Liver (tissue), 9 donors: ENCODE data around the gene CHRM5. TPM values are rescaled to one million over a fixed set of nuclear protein-coding genes. Genes with fewer than 3 reads are reported as not detected.

Experiments
- DNase-seq: peaks from one replicate; pipeline ENCODE4 v3.0.0-alpha.2; 2017; ENCODE audit warnings: low spot score
- H3K27ac ChIP-seq, 2 donors: one replicate each; pipeline ENCODE4 v1.7.0; 2013; ENCODE audit warnings: inconsistent platforms in 2 of 2, low read length in 2 of 2, control low read depth in 1 of 2, low read depth in 1 of 2, mild to moderate bottlenecking in 1 of 2
- H3K27me3 ChIP-seq, 4 donors: one replicate each; pipeline versions ENCODE4 v1.6.1 to v1.7.0; 2013; ENCODE audit warnings: low read length in 3 of 4, inconsistent platforms in 1 of 4, mild to moderate bottlenecking in 1 of 4, moderate library complexity in 1 of 4; ENCODE audit not compliant: control insufficient read depth in 4 of 4, insufficient read depth in 4 of 4
- H3K36me3 ChIP-seq, 4 donors: one replicate each; pipeline versions ENCODE4 v1.6.1 to v1.7.0; 2013; ENCODE audit warnings: low read length in 3 of 4, mild to moderate bottlenecking in 3 of 4, low read depth in 1 of 4, moderate library complexity in 1 of 4; ENCODE audit not compliant: control insufficient read depth in 4 of 4, insufficient read depth in 3 of 4
- H3K4me1 ChIP-seq, 4 donors: one replicate each; pipeline versions ENCODE4 v1.6.1 to v1.7.0; 2013; ENCODE audit warnings: low read length in 3 of 4, mild to moderate bottlenecking in 3 of 4, moderate library complexity in 1 of 4; ENCODE audit not compliant: control insufficient read depth in 4 of 4, insufficient read depth in 4 of 4
- H3K4me3 ChIP-seq, 3 donors: one replicate each; pipeline versions ENCODE4 v1.6.1 to v1.7.0; 2013; ENCODE audit warnings: low read length in 3 of 3, control low read depth in 1 of 3, low read depth in 1 of 3, mild to moderate bottlenecking in 1 of 3
- H3K9ac ChIP-seq, 2 donors: one replicate each; pipeline ENCODE4 v1.7.0; 2013; ENCODE audit warnings: low read length in 2 of 2, mild to moderate bottlenecking in 2 of 2, moderate library complexity in 2 of 2, control low read depth in 1 of 2, low read depth in 1 of 2
- H3K9me3 ChIP-seq, 4 donors: one replicate each; pipeline versions ENCODE4 v1.6.1 to v1.7.0; 2013; ENCODE audit warnings: low read length in 3 of 4; ENCODE audit not compliant: control insufficient read depth in 4 of 4
- EGR1 ChIP-seq, 2 donors: IDR thresholded peaks; 2 replicates each; pipeline ENCODE4 v1.6.1; 2016 to 2018; ENCODE audit warnings: antibody characterized with exemption in 2 of 2, low read depth in 2 of 2
- FOXA1 ChIP-seq: IDR thresholded peaks from 2 replicates; pipeline ENCODE4 v1.6.1; 2016; ENCODE audit warnings: antibody characterized with exemption
- FOXA2 ChIP-seq: IDR thresholded peaks from 2 replicates; pipeline ENCODE4 v1.6.1; 2016; ENCODE audit warnings: antibody characterized with exemption
- GABPA ChIP-seq, 2 donors: IDR thresholded peaks in 1 of 2; conservative IDR thresholded peaks in 1 of 2; 2 replicates each; pipeline ENCODE4 v1.6.1; 2016; ENCODE audit warnings: antibody characterized with exemption in 2 of 2, mild to moderate bottlenecking in 1 of 2, moderate library complexity in 1 of 2
- HNF4A ChIP-seq, 2 donors: conservative IDR thresholded peaks; 2 replicates each; pipeline ENCODE4 v1.6.1; 2016; ENCODE audit warnings: antibody characterized with exemption in 2 of 2, mild to moderate bottlenecking in 2 of 2
- HNF4G ChIP-seq: IDR thresholded peaks from 2 replicates; pipeline ENCODE4 v1.6.1; 2016; ENCODE audit warnings: antibody characterized with exemption
- JUND ChIP-seq, 2 donors: IDR thresholded peaks; 2 replicates each; pipeline ENCODE4 v1.6.1; 2016; ENCODE audit warnings: antibody characterized with exemption in 2 of 2
- NR2F2 ChIP-seq: IDR thresholded peaks from 2 replicates; pipeline ENCODE4 v1.6.1; 2016; ENCODE audit warnings: antibody characterized with exemption
- RAD21 ChIP-seq, 2 donors: IDR thresholded peaks; 2 replicates each; pipeline ENCODE4 v1.6.1; 2016; ENCODE audit warnings: antibody characterized with exemption in 2 of 2, mild to moderate bottlenecking in 2 of 2
- RXRA ChIP-seq, 2 donors: IDR thresholded peaks; 2 replicates each; pipeline ENCODE4 v1.6.1; 2017 to 2018; ENCODE audit warnings: antibody characterized with exemption in 2 of 2, mild to moderate bottlenecking in 1 of 2
- SP1 ChIP-seq: IDR thresholded peaks from 2 replicates; pipeline ENCODE4 v1.6.1; 2018; ENCODE audit warnings: antibody characterized with exemption, mild to moderate bottlenecking
- TAF1 ChIP-seq: conservative IDR thresholded peaks from 2 replicates; pipeline ENCODE4 v1.6.1; 2016; ENCODE audit warnings: antibody characterized with exemption, mild to moderate bottlenecking
- YY1 ChIP-seq: IDR thresholded peaks from 2 replicates; pipeline ENCODE4 v1.6.1; 2016; ENCODE audit warnings: antibody characterized with exemption, mild to moderate bottlenecking
- WGBS: extraction: QIAGEN DNeasy Blood & Tissue Kit; methylation state at CpG from one replicate; pipeline ENCODE4 v1.1.7; 2013; 5-methylcytosine and 5-hydroxymethylcytosine counted together
- polyA plus RNA-seq, 2 donors: library from polyadenylated mRNA; stranded (reverse) in 1 of 2; unstranded in 1 of 2; fragments of 200-250 nt in 1 of 2; fragments of >200 nt in 1 of 2; fragmentation: Nextera tagmentation in 1 of 2; extraction: Ambion mirVana in 1 of 2; gene quantifications; one replicate each; pipeline versions ENCODE4 v1.2.1 to v1.2.3, GENCODE V29; 2013 to 2015
- total RNA-seq, 2 donors: library from RNA; depleted of rRNA; stranded (reverse); fragments of >200 nt; gene quantifications; one replicate each; pipeline ENCODE4 v1.2.3, GENCODE V29; 2014
- TF ChIP-seq, protein P1 (sequence below): IDR thresholded peaks from 2 replicates; pipeline ENCODE4 v1.6.1; 2016; ENCODE audit warnings: antibody characterized with exemption
- TF ChIP-seq, protein P2 (sequence below): IDR thresholded peaks from 2 replicates; pipeline ENCODE4 v1.6.1; 2016; ENCODE audit warnings: antibody characterized with exemption
- TF ChIP-seq, protein P3 (sequence below): IDR thresholded peaks from 2 replicates; pipeline ENCODE4 v1.6.1; 2016; ENCODE audit warnings: antibody characterized with exemption, mild to moderate bottlenecking
- TF ChIP-seq, protein P4 (sequence below): IDR thresholded peaks from 2 replicates; pipeline ENCODE4 v1.6.1; 2016; ENCODE audit warnings: antibody characterized with exemption
- TF ChIP-seq, protein P5 (sequence below): fragments of 150-350 bp; IDR thresholded peaks from 2 replicates; pipeline ENCODE4 v1.5.1; 2017; ENCODE audit warnings: improper control_type of control experiment, low read depth, low read length; ENCODE audit not compliant: missing input control
- donor health status: healthy.
- donor health status: healthy.
- donor health status: healthy.
- donor health status: healthy.
- donor health status: healthy.

CHRM5 gene
- total and polyA plus RNA-seq, 4 donors = 0.38 TPM; not detected in 3

DNA sequence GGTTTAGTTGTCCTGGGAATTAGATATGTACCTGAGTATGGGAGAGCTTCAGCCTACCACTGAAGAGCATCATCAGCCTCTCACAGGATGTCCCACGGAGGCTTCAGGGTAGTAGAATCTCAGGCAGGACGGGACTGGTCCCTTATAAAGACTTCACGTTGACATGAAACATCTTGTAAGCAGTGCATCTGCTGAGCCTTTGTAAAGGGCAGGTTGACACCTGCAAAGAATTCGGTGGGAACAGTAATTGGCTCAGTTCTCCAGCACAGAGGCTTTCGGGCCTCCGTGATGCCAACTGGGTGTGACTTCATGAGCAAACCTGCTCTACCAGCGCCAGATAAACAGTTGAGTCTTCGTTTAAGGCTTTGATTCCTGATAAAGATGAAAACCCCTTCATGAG lies 97.6 kb downstream of the CHRM5 start:
- peaks cover 0 to 6% (median 0%) of the 10 kb centered on the region in 4 donors for H3K36me3 ChIP-seq
- no peak for DNase-seq
- WGBS = 90% methylated on average over 8 of the region's 8 CpGs

More for the DNA sequence above, 97.6 kb downstream of the CHRM5 start:
- no peak for TF ChIP-seq FOXA1
- TF ChIP-seq, protein P1, sequence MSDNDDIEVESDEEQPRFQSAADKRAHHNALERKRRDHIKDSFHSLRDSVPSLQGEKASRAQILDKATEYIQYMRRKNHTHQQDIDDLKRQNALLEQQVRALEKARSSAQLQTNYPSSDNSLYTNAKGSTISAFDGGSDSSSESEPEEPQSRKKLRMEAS = no peak
- no peak for TF ChIP-seq HNF4G
- TF ChIP-seq RAD21 (IDR thresholded peaks at IDR 0.05) = no peak
- no peak for TF ChIP-seq GABPA (IDR thresholded peaks at IDR 0.05 in 1 of 2, conservative IDR thresholded peaks at IDR 0.05 in 1 of 2)
- TF ChIP-seq EGR1 (IDR thresholded peaks at IDR 0.05; ENCODE audit: low read depth in 2 of 2) = no peak
- no peak for TF ChIP-seq SP1
- no peak for TF ChIP-seq YY1
- no peak for TF ChIP-seq HNF4A (conservative IDR thresholded peaks at IDR 0.05)
- TF ChIP-seq, protein P2, sequence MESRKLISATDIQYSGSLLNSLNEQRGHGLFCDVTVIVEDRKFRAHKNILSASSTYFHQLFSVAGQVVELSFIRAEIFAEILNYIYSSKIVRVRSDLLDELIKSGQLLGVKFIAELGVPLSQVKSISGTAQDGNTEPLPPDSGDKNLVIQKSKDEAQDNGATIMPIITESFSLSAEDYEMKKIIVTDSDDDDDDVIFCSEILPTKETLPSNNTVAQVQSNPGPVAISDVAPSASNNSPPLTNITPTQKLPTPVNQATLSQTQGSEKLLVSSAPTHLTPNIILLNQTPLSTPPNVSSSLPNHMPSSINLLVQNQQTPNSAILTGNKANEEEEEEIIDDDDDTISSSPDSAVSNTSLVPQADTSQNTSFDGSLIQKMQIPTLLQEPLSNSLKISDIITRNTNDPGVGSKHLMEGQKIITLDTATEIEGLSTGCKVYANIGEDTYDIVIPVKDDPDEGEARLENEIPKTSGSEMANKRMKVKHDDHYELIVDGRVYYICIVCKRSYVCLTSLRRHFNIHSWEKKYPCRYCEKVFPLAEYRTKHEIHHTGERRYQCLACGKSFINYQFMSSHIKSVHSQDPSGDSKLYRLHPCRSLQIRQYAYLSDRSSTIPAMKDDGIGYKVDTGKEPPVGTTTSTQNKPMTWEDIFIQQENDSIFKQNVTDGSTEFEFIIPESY = no peak
- TF ChIP-seq FOXA2 = no peak
- TF ChIP-seq, protein P3, sequence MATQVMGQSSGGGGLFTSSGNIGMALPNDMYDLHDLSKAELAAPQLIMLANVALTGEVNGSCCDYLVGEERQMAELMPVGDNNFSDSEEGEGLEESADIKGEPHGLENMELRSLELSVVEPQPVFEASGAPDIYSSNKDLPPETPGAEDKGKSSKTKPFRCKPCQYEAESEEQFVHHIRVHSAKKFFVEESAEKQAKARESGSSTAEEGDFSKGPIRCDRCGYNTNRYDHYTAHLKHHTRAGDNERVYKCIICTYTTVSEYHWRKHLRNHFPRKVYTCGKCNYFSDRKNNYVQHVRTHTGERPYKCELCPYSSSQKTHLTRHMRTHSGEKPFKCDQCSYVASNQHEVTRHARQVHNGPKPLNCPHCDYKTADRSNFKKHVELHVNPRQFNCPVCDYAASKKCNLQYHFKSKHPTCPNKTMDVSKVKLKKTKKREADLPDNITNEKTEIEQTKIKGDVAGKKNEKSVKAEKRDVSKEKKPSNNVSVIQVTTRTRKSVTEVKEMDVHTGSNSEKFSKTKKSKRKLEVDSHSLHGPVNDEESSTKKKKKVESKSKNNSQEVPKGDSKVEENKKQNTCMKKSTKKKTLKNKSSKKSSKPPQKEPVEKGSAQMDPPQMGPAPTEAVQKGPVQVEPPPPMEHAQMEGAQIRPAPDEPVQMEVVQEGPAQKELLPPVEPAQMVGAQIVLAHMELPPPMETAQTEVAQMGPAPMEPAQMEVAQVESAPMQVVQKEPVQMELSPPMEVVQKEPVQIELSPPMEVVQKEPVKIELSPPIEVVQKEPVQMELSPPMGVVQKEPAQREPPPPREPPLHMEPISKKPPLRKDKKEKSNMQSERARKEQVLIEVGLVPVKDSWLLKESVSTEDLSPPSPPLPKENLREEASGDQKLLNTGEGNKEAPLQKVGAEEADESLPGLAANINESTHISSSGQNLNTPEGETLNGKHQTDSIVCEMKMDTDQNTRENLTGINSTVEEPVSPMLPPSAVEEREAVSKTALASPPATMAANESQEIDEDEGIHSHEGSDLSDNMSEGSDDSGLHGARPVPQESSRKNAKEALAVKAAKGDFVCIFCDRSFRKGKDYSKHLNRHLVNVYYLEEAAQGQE = no peak
- no peak for TF ChIP-seq TAF1
- no peak for TF ChIP-seq JUND (IDR thresholded peaks at IDR 0.05)
- TF ChIP-seq, protein P4, sequence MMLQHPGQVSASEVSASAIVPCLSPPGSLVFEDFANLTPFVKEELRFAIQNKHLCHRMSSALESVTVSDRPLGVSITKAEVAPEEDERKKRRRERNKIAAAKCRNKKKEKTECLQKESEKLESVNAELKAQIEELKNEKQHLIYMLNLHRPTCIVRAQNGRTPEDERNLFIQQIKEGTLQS = no peak
- no peak for TF ChIP-seq NR2F2
- TF ChIP-seq, protein P5, sequence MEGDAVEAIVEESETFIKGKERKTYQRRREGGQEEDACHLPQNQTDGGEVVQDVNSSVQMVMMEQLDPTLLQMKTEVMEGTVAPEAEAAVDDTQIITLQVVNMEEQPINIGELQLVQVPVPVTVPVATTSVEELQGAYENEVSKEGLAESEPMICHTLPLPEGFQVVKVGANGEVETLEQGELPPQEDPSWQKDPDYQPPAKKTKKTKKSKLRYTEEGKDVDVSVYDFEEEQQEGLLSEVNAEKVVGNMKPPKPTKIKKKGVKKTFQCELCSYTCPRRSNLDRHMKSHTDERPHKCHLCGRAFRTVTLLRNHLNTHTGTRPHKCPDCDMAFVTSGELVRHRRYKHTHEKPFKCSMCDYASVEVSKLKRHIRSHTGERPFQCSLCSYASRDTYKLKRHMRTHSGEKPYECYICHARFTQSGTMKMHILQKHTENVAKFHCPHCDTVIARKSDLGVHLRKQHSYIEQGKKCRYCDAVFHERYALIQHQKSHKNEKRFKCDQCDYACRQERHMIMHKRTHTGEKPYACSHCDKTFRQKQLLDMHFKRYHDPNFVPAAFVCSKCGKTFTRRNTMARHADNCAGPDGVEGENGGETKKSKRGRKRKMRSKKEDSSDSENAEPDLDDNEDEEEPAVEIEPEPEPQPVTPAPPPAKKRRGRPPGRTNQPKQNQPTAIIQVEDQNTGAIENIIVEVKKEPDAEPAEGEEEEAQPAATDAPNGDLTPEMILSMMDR = no peak
- TF ChIP-seq RXRA (IDR thresholded peaks at IDR 0.05) = no peak
- H3K9me3 ChIP-seq = no peaks in the 10 kb centered on the region
- no peaks in the 10 kb centered on the region for H3K4me1 ChIP-seq
- no peak overlapping the region for H3K27ac ChIP-seq
- H3K27me3 ChIP-seq = no peaks in the 10 kb centered on the region
- H3K4me3 ChIP-seq = no peak overlapping the region
- no peak overlapping the region for H3K9ac ChIP-seq
